GM13976 (cell line): Measurements from ENCODE around the gene RNF215.

Experiments used
- DNase-seq: peaks from one replicate; pipeline ENCODE4 v3.0.0; 2012; ENCODE audit warnings: low spot score
- CTCF ChIP-seq: IDR thresholded peaks from 2 replicates; pipeline ENCODE4 v1.5.1; 2012; ENCODE audit warnings: borderline replicate concordance, mild to moderate bottlenecking; ENCODE audit not compliant: insufficient read depth; ENCODE audit errors: extremely low read depth, missing control alignments, control extremely low read depth
- in situ Hi-C: fragments of 300-500 bp; cut with MboI; formaldehyde crosslinking; loops from one replicate; pipeline ENCODE4 v1.12.0; 2022; ENCODE audit warnings: low sequenced_read_pairs, mixed read lengths, inconsistent platforms; ENCODE audit not compliant: unreplicated experiment

RNF215 gene

GRCh38 chr22:30386960-30387827 is at the start of gene RNF215:
Gene RNF215 (minus strand): TSS chr22:30387411. CDS start chr22:30387313, 98 bp downstream.
- in situ Hi-C loops, result loop anchor here (10.0 kb wide), 1 partner anchor 282 kb away; no protein-coding TSS in a partner anchor
- peak; percentile 89 for TF ChIP-seq CTCF
- peak; percentile 97 for DNase-seq

GRCh38 chr22:30436196-30436595 is 49.0 kb upstream of the RNF215 start:
- in situ Hi-C loops, result no loop called here
- no peak for DNase-seq
- TF ChIP-seq CTCF, result no peak

- peak; percentile 61 for DNase-seq
- in situ Hi-C loops, result no loop called here
- TF ChIP-seq CTCF, result no peak
These were observed 48.5 kb upstream of the RNF215 start for GRCh38 chr22:30435674-30436126.

- DNase-seq, result no peak
- in situ Hi-C loops, result no loop called here
- no peak for TF ChIP-seq CTCF
These were observed 47.6 kb upstream of the RNF215 start for GRCh38 chr22:30434843-30435242.

GRCh38 chr22:30433773-30434172 is 46.6 kb upstream of the RNF215 start:
- in situ Hi-C loops, result no loop called here
- no peak for DNase-seq
- TF ChIP-seq CTCF, result no peak

GRCh38 chr22:30433227-30433626 is 46.0 kb upstream of the RNF215 start:
- DNase-seq, result no peak
- no peak for TF ChIP-seq CTCF
- in situ Hi-C loops, result no loop called here

GRCh38 chr22:30432520-30432919 is 45.3 kb upstream of the RNF215 start:
- in situ Hi-C loops, result no loop called here
- DNase-seq, result no peak
- no peak for TF ChIP-seq CTCF
